NCI-H1105 (cell line): ENCODE measurements around the gene TMEM185A.
"Not testable (repeated sequence)": the region's sequence is repeated elsewhere in the genome, so short reads cannot be mapped to it uniquely, and the experiment has no call there.

Experiments used
- DNase-seq: peaks from one replicate; lab custom pipeline; 2025; lab: John Stamatoyannopoulos, UW

The TMEM185A gene

GRCh38 chrX:149551245-149551938 lies 80.2 kb downstream of the TMEM185A start:
- DNase-seq: not testable (repeated sequence)

- not testable (repeated sequence) for DNase-seq
These were observed 81.1 kb downstream of the TMEM185A start for GRCh38 chrX:149550454-149550853.

GRCh38 chrX:149549701-149550100 lies 81.9 kb downstream of the TMEM185A start, which contains the start of gene HSFX3:
HSFX3 (minus strand) TSS chrX:149549924; CDS start chrX:149549852, 72 bp downstream.
- DNase-seq: not testable (repeated sequence)

- DNase-seq: not testable (repeated sequence)
These were observed 83.8 kb downstream of the TMEM185A start for GRCh38 chrX:149547782-149548181.

DNA sequence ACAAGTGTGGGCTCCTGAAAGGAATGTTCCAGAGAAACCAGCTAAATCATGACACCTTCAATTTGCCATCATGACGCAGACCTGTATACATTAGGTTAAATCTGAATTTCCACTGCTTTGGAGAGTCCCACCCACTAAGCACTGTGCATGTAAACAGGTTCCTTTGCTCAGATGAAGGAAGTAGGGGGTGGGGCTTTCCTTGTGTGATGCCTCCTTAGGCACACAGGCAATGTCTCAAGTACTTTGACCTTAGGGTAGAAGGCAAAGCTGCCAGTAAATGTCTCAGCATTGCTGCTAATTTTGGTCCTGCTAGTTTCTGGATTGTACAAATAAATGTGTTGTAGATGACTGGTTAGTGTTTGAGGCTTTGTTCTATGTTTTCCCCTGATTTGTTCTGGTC lies 84.6 kb downstream of the TMEM185A start:
- DNase-seq: not testable (repeated sequence)
